GM18873 (cell line): ENCODE data around the gene UPF2.
"Not testable (repeated sequence)": the region's sequence is repeated elsewhere in the genome, so short reads cannot be mapped to it uniquely, and the experiment has no call there.

Experiments
- ATAC-seq: cut with Tn5 transposase; IDR thresholded peaks from one replicate; pipeline ENCODE4 v1.9.1; 2021; ENCODE audit warnings: mild to moderate bottlenecking, moderate library complexity, moderate number of reproducible peaks; ENCODE audit not compliant: unreplicated experiment, low FRiP score

The UPF2 gene

GRCh38 chr10:12041766-12042408 is 722 bp downstream of the UPF2 start:
- ATAC-seq, result no peak

GRCh38 chr10:12036073-12036655 is 6.4 kb downstream of the UPF2 start:
- ATAC-seq, result no peak

GRCh38 chr10:12031404-12031803 is 11.2 kb downstream of the UPF2 start:
- no peak for ATAC-seq

GRCh38 chr10:12027539-12027938 is 15.1 kb downstream of the UPF2 start:
- ATAC-seq, result peak; percentile 94

- no peak for ATAC-seq
Measured at GRCh38 chr10:12025591-12025990, 17.0 kb downstream of the UPF2 start.

- no peak for ATAC-seq
Measured at GRCh38 chr10:12022580-12023257, 19.9 kb downstream of the UPF2 start.

GRCh38 chr10:12020574-12020973 is 22.0 kb downstream of the UPF2 start:
- no peak for ATAC-seq

- ATAC-seq, result no peak
Measured at GRCh38 chr10:12019283-12019971, 23.2 kb downstream of the UPF2 start.

GRCh38 chr10:12018438-12019282 is 23.9 kb downstream of the UPF2 start:
- no peak for ATAC-seq

GRCh38 chr10:12013926-12014325 is 28.7 kb downstream of the UPF2 start:
- ATAC-seq, result no peak

GRCh38 chr10:12013391-12013790 is 29.2 kb downstream of the UPF2 start:
- ATAC-seq, result not testable (repeated sequence)

- ATAC-seq, result no peak
Measured at GRCh38 chr10:12010353-12010752, 32.3 kb downstream of the UPF2 start.

- ATAC-seq, result not testable (repeated sequence)
Measured at GRCh38 chr10:12008842-12009241, 33.8 kb downstream of the UPF2 start.

GRCh38 chr10:12006671-12007070 is 35.9 kb downstream of the UPF2 start:
- no peak for ATAC-seq

- no peak for ATAC-seq
Measured at GRCh38 chr10:11993834-11994468, 48.7 kb downstream of the UPF2 start.

- no peak for ATAC-seq
Measured at GRCh38 chr10:11988924-11989323, 53.7 kb downstream of the UPF2 start.

GRCh38 chr10:11986593-11987216 is 55.9 kb downstream of the UPF2 start:
- no peak for ATAC-seq

- ATAC-seq, result no peak
Measured at GRCh38 chr10:11982253-11982652, 60.4 kb downstream of the UPF2 start.

- ATAC-seq, result no peak
Measured at GRCh38 chr10:11975795-11976194, 66.8 kb downstream of the UPF2 start.
